IPS-18a (cell line): ENCODE results near the gene LILRB1.

Experiments
- H3K27ac ChIP-seq: one replicate; pipeline ENCODE4 v1.5.1; 2013; ENCODE audit warnings: low read length
- H3K27me3 ChIP-seq: one replicate; pipeline ENCODE4 v1.6.1; 2013; ENCODE audit warnings: mild to moderate bottlenecking, low read length; ENCODE audit not compliant: control insufficient read depth, insufficient read depth
- H3K36me3 ChIP-seq: one replicate; pipeline ENCODE4 v1.6.1; 2013; ENCODE audit warnings: low read depth, low read length; ENCODE audit not compliant: control insufficient read depth
- H3K4me1 ChIP-seq: one replicate; pipeline ENCODE4 v1.6.1; 2013; ENCODE audit warnings: low read depth, low read length; ENCODE audit not compliant: control insufficient read depth
- H3K4me3 ChIP-seq: one replicate; pipeline ENCODE4 v1.5.1; 2013; ENCODE audit warnings: low read length
- H3K9ac ChIP-seq: one replicate; pipeline ENCODE4 v1.6.1; 2013; ENCODE audit warnings: mild to moderate bottlenecking, low read length, moderate library complexity
- H3K9me3 ChIP-seq: one replicate; pipeline ENCODE4 v1.6.1; 2013; ENCODE audit warnings: low read depth, low read length; ENCODE audit not compliant: control insufficient read depth

LILRB1 gene

GRCh38 chr19:54650108-54650655 lies 19.9 kb downstream of the LILRB1 start:
- Histone ChIP-seq H3K4me1 (no peaks in the 10 kb centered on the region), H3K27ac (no peak overlapping the region), H3K4me3 (no peak overlapping the region), H3K27me3 (no peaks in the 10 kb centered on the region), H3K36me3 (no peaks in the 10 kb centered on the region), H3K9ac (no peak overlapping the region), H3K9me3 (peaks cover 53% of the 10 kb centered on the region)

- H3K9me3 ChIP-seq: peaks cover 42% of the 10 kb centered on the region
- H3K27me3 ChIP-seq: no peaks in the 10 kb centered on the region
- no peaks in the 10 kb centered on the region for H3K4me1 ChIP-seq
- no peak overlapping the region for H3K9ac ChIP-seq
- no peak overlapping the region for H3K4me3 ChIP-seq
- H3K27ac ChIP-seq: no peak overlapping the region
- H3K36me3 ChIP-seq: no peaks in the 10 kb centered on the region
Measured at GRCh38 chr19:54653181-54653809, 23.0 kb downstream of the LILRB1 start.

GRCh38 chr19:54654447-54655321 lies 24.4 kb downstream of the LILRB1 start:
- H3K4me3 ChIP-seq: no peak overlapping the region

GRCh38 chr19:54659300-54659699 lies 29.0 kb downstream of the LILRB1 start:
- no peaks in the 10 kb centered on the region for H3K4me1 ChIP-seq
- H3K9me3 ChIP-seq: peaks cover 38% of the 10 kb centered on the region
- no peaks in the 10 kb centered on the region for H3K27me3 ChIP-seq

More at GRCh38 chr19:54654447-54655321, 24.4 kb downstream of the LILRB1 start:
- no peak overlapping the region for H3K27ac ChIP-seq
- no peaks in the 10 kb centered on the region for H3K4me1 ChIP-seq
- H3K9ac ChIP-seq: no peak overlapping the region
- no peaks in the 10 kb centered on the region for H3K36me3 ChIP-seq
- peaks cover 47% of the 10 kb centered on the region for H3K9me3 ChIP-seq
- H3K27me3 ChIP-seq: no peaks in the 10 kb centered on the region

GRCh38 chr19:54660306-54660705 lies 30.0 kb downstream of the LILRB1 start:
- Histone ChIP-seq H3K9me3 (peaks cover 34% of the 10 kb centered on the region), H3K27ac (no peak overlapping the region), H3K4me1 (no peaks in the 10 kb centered on the region), H3K36me3 (no peaks in the 10 kb centered on the region), H3K27me3 (no peaks in the 10 kb centered on the region), H3K4me3 (no peak overlapping the region), H3K9ac (no peak overlapping the region)

More at GRCh38 chr19:54659300-54659699, 29.0 kb downstream of the LILRB1 start:
- Histone ChIP-seq H3K4me3 (no peak overlapping the region), H3K27ac (no peak overlapping the region), H3K9ac (no peak overlapping the region), H3K36me3 (no peaks in the 10 kb centered on the region)

GRCh38 chr19:54660964-54661363 lies 30.7 kb downstream of the LILRB1 start:
- Histone ChIP-seq H3K4me1 (no peaks in the 10 kb centered on the region), H3K27me3 (no peaks in the 10 kb centered on the region), H3K36me3 (no peaks in the 10 kb centered on the region), H3K9me3 (peaks cover 40% of the 10 kb centered on the region), H3K9ac (no peak overlapping the region), H3K27ac (no peak overlapping the region), H3K4me3 (no peak overlapping the region)

GRCh38 chr19:54661846-54662481 lies 31.7 kb downstream of the LILRB1 start:
- Histone ChIP-seq H3K9ac (no peak overlapping the region), H3K36me3 (no peaks in the 10 kb centered on the region), H3K4me1 (no peaks in the 10 kb centered on the region), H3K4me3 (no peak overlapping the region), H3K9me3 (peaks cover 43% of the 10 kb centered on the region), H3K27ac (no peak overlapping the region), H3K27me3 (no peaks in the 10 kb centered on the region)

GRCh38 chr19:54662730-54663129 lies 32.4 kb downstream of the LILRB1 start, which contains the start of gene LILRB4:
LILRB4 (plus strand) TSS chr19:54662985; CDS start chr19:54663034, 49 bp downstream.
- peaks cover 40% of the 10 kb centered on the region for H3K9me3 ChIP-seq
- H3K4me1 ChIP-seq: no peaks in the 10 kb centered on the region
- H3K27ac ChIP-seq: no peak within 1 kb of the TSS
- H3K36me3 ChIP-seq: no peaks in the 10 kb centered on the region
- H3K9ac ChIP-seq: no peak within 1 kb of the TSS
- H3K4me3 ChIP-seq: no peak within 1 kb of the TSS
- H3K27me3 ChIP-seq: no peaks in the 10 kb centered on the region

- Histone ChIP-seq H3K9me3 (peaks cover 37% of the 10 kb centered on the region), H3K27me3 (no peaks in the 10 kb centered on the region), H3K4me1 (no peaks in the 10 kb centered on the region), H3K4me3 (no peak overlapping the region), H3K36me3 (no peaks in the 10 kb centered on the region), H3K9ac (no peak overlapping the region), H3K27ac (no peak overlapping the region)
Measured at GRCh38 chr19:54665530-54665929, 35.2 kb downstream of the LILRB1 start.

GRCh38 chr19:54667217-54667616 lies 36.9 kb downstream of the LILRB1 start:
- H3K4me3 ChIP-seq: no peak overlapping the region
- H3K9ac ChIP-seq: no peak overlapping the region
- H3K27ac ChIP-seq: no peak overlapping the region
- H3K9me3 ChIP-seq: peaks cover 49% of the 10 kb centered on the region
- no peaks in the 10 kb centered on the region for H3K36me3 ChIP-seq
- no peaks in the 10 kb centered on the region for H3K4me1 ChIP-seq
- H3K27me3 ChIP-seq: no peaks in the 10 kb centered on the region

GRCh38 chr19:54668353-54668752 lies 38.1 kb downstream of the LILRB1 start:
- Histone ChIP-seq H3K4me3 (no peak overlapping the region), H3K27ac (no peak overlapping the region), H3K9ac (no peak overlapping the region), H3K27me3 (no peaks in the 10 kb centered on the region), H3K36me3 (no peaks in the 10 kb centered on the region), H3K9me3 (peaks cover 48% of the 10 kb centered on the region), H3K4me1 (no peaks in the 10 kb centered on the region)
